ENCODE measurements around the gene SLC9C1.

DNA sequence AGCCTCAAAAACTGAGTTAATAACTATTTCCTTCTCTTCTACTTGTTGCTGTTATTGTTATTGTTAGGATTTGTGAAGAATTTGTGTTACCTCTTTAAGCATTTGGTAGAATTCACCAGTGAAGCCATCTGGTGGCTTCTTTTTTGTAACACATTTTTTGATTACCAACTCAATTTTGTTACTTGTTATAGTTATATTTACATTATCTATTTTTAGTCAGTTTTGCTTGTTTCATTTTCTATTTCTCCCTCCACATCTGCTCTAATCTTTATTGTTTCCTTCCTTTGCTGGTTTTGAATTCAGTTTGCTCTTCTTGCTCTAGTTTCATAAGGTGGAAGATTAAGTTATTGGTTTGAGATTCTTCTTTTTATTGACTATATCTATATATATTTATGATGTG, 3.7 kb upstream of the SLC9C1 start:
- TF ChIP-seq, protein P1, sequence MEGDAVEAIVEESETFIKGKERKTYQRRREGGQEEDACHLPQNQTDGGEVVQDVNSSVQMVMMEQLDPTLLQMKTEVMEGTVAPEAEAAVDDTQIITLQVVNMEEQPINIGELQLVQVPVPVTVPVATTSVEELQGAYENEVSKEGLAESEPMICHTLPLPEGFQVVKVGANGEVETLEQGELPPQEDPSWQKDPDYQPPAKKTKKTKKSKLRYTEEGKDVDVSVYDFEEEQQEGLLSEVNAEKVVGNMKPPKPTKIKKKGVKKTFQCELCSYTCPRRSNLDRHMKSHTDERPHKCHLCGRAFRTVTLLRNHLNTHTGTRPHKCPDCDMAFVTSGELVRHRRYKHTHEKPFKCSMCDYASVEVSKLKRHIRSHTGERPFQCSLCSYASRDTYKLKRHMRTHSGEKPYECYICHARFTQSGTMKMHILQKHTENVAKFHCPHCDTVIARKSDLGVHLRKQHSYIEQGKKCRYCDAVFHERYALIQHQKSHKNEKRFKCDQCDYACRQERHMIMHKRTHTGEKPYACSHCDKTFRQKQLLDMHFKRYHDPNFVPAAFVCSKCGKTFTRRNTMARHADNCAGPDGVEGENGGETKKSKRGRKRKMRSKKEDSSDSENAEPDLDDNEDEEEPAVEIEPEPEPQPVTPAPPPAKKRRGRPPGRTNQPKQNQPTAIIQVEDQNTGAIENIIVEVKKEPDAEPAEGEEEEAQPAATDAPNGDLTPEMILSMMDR (conservative IDR thresholded peaks at IDR 0.05; ENCODE audit: low read depth, low read length): no peak
- no peak for TF ChIP-seq EZH2 (IDR thresholded peaks at IDR 0.05; ENCODE audit: borderline replicate concordance, low read depth, low read length, poor library complexity, severe bottlenecking)

Measured in A673 (cell line).